Activated CD4-positive, alpha-beta T cell treated with anti-CD3 and anti-CD28 coated beads, Interleukin-2, amount 50 U/mL, for 1 hour (primary cell): ENCODE data around the gene TJP1.
"Not testable (repeated sequence)": the region's sequence is repeated elsewhere in the genome, so short reads cannot be mapped to it uniquely, and the experiment has no call there.

Source experiments
- DNase-seq: peaks from one replicate; pipeline ENCODE4 v3.0.0-alpha.2; 2020

Gene TJP1

DNA sequence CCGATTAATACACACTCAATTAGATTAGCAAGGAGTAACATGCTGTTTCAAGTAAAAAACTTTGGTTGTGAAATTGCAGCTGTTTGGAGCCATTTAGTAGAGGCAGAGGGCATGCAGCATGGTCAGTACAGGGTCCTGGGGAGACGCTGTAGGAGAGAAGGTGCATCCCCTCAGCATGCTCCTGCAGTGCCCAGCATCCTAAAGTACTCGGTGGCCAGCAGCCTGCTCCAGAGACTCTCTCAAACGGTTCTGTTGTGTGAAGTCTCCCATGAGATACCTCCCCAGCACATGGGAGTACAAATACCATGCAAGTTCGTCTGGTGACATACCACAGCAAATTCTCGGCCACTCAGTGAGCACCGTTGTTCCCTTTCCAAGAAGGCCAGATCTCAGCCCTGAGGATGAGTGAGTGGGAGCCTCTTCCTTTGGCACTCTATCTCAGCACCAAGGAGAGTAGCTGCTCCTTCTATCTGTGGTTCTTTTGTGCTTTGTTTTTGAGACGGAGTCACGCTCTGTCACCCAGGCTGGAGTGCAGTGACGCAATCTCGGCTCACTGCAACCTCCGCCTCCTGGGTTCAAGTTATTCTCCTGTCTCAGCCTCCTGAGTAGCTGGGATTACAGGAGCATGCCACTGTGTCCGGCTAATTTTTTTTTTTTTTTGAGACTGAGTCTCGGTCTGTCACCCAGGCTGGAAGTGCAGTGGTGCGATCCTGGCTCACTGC, 72.7 kb downstream of the TJP1 start:
- DNase-seq: no peak

- no peak for DNase-seq
Observed at GRCh38 chr15:29747837-29748417, 74.3 kb downstream of the TJP1 start.

GRCh38 chr15:29743475-29743874, 78.8 kb downstream of the TJP1 start:
- DNase-seq: no peak

DNA sequence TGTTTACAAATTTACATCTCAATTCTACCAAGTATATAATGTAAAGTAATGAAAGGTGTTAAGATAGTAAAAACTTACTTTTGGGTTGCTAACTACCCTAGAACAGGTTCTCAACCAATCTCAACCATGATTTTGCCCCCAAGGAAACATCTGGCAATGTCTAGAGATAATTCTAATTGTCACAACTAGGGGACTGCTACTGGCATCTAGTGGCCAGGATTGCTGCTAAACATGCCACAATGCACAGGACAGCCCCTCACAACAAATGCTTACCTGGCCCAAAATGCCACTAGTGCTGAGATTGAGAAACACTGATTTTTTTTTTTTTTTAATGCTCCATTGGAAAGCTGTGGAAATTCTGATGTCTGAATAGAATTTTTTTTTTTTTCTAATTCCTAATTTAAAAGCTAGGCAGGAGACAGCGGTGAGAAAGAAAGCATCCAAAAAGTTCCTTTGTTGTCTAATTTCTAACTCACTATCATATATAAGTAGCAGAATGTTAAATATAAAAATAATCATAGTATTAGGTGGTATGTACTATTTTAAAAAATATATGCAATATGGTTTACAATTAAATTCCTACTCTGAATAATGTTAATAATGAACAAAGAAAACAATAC, 81.5 kb downstream of the TJP1 start:
- no peak for DNase-seq

DNA sequence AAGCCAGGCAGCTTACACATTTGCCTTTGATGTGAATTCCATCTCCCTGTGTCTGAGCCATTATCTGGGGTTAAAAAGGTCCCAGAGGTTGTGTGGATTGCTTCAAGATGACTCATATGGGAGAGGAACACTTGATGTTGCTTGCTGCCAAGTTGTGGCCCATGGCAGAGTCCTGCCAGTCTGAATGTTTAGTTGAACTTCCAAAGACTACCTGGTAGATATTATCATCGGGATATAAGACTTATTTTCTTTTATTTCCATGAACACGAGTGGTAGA, 85.6 kb downstream of the TJP1 start:
- DNase-seq: no peak

GRCh38 chr15:29736012-29736743, 86.1 kb downstream of the TJP1 start:
- no peak for DNase-seq

DNA sequence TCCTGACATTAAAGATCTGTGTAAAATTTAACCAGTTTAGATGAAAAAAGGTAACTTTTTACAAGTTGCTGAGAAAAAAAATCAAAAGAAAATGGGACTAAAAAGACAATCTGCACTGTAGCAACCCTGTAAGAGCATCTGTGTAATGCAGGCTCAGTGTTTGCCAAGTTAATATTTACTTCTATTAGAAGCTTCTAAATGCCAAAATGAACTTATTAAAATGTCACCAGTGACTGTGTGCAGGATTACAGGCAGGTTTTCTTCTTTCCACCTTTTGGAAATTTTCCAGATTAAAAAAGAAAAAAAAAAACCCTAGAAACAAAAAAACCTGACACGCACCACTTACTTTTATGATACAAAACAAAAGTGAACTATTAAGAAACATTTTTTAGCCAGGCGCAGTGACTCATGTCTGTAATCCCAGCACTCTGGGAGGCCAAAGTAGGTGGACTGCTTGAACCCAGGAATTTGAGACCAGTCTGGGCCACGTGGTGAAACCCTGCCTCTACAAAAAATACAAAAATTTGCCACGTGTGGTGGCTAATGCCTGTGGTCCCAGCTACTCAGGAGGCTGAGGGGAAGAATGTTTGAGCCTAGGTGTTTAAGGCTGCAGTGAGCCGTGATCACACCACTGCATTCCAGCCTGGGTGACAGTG, 87.2 kb downstream of the TJP1 start:
- no peak for DNase-seq

DNA sequence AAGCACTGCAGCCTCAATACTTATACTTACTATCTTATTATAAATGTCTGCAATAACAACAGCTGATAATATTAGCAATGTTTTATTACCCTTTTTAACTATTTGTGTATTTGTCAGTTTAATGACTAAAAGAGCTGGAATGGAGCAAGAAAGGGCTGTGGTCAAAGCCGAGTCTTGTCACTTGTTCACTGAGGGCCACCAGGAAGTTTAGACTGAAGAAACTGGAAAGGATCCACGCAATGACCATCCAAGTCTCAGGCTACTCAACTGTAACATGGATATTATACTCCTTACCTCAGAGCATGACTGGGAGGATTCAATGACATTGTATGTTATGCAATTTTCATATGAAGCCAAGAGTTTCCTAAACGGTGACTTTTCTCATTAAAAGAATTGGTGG, 90.4 kb downstream of the TJP1 start:
- DNase-seq: no peak

DNA sequence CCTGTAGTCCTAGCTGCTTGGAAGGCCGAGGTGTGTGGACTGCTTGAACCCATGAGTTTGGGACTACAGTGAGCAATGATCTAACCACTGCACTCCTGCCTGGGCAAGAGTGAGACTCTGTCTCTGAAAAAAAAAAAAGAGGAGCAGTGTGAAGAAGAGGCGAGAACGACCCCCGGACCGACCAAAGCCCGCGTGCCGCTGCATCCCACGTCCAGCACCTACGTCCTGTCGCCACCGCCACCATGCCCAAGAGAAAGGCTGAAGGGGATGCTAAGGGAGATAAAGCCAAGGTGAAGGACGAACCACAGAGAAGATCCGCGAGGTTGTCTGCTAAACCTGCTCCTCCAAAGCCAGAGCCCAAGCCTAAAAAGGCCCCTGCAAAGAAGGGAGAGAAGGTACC, 91.8 kb downstream of the TJP1 start:
- not testable (repeated sequence) for DNase-seq

DNA sequence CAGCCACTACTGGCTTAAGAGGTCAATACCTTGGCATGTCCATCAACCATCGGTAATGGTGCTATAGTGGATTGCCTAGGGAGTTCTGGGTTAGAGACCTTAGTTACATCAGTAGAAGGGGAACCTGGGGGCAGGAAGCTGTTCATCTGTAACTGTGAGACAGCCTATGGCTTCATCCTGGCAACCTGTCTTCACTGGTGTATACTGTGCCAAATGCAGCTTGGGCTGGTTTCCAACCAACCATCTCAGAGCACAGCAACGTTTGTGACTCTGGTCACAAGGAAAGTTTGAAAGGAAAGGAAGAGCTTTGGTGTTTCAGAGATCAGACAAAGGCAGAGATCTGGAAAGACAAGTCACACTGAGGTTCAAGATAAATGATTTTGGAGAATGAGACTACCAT, 93.8 kb downstream of the TJP1 start:
- DNase-seq: no peak

- DNase-seq: no peak
Observed at GRCh38 chr15:29727871-29728270, 94.4 kb downstream of the TJP1 start.

DNA sequence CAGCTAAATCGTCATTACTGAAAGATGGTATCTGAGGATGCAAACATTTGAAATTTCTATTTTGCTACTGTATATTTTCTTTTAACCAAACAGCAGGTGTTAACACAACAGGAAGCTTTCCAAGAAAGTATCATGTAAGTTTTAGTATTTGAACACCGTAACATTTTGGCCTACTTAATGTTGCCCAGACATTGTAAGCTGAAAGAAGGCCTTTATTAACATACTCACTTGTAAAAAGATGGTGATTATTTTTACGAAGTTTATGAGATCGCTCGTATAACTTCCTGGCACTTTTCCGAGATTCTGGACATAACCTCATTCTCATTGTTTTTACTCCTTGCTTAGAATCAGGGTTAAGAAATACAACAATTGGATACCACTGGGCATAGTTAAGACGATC, 95.7 kb downstream of the TJP1 start:
- DNase-seq: no peak

- no peak for DNase-seq
Observed at GRCh38 chr15:29724026-29724425, 98.2 kb downstream of the TJP1 start.

GRCh38 chr15:29713784-29714183, 108.5 kb downstream of the TJP1 start:
- DNase-seq: no peak

DNA sequence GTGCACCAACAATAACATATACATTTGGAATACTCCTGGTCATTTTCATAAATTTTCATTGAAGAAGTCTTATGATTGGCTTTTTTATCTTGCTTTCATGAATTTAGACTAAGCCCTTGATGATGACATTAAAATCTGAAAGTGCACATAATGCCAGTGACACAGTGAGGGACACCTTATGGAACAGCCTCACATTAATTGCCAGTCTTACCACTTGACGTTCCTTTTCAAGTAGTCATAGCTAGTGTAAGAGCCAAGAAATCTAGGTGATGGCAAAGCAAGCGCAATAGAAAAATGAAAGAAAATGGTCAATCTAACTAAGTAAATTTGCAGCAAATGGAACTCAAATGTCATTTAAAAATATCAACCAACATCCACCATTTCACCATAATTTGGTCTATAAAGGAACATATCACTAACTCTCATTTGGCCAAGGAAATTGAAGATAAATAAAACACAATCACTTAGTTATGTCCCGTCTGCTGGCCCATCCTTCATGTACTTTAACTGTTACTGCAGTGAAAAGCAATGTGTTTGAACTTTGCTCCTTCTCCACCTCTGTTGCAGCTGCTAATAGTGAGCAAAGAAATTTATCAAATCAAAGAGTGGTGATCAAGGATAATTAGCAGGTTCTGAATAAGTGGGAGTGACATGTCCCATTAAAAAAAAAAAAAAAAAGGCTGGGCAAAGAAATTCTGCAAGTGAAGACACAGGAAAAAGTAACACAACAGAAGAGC, 110.0 kb downstream of the TJP1 start:
- DNase-seq: no peak

DNA sequence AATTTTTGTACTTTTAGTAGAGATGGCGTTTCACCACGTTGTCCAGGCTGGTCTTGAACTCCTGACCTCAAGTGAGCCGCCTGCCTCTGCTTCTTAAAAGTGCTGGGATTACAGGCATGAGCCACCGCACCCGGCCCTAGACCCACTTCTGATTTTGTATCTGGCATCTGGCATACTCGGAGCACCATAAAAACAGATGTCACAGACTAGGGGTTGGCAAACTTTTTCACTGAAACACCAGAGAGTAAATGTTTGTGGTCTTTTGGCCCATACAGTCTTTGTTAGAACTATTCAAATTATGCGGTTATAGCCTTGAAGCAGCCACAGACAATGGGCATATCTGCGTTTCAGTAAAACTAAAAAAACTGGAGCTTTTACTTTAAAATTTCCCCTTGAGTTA, 110.7 kb downstream of the TJP1 start:
- no peak for DNase-seq

DNA sequence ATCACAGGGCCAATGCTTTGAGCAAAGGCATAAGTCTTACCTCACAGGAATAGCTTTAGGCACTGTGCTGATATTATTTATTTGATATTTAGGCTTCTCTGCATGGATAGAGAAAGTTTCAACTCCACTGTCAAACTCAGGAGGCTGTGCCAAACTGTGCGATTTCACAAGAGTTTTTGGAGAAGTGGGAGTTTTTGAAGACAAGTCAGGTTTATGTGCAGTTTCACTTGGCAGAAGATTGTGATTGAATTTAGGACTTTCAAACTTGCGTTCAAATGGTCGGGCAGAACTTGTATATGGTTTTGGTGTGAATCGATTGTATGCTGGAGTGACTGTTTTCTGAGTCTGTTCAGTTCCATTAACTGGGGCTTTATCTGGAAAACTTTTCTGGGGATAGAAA, 113.7 kb downstream of the TJP1 start:
- no peak for DNase-seq

- DNase-seq: no peak
Observed at GRCh38 chr15:29704950-29705597, 117.2 kb downstream of the TJP1 start.

- no peak for DNase-seq
Observed at GRCh38 chr15:29701151-29701550, 121.1 kb downstream of the TJP1 start.

DNA sequence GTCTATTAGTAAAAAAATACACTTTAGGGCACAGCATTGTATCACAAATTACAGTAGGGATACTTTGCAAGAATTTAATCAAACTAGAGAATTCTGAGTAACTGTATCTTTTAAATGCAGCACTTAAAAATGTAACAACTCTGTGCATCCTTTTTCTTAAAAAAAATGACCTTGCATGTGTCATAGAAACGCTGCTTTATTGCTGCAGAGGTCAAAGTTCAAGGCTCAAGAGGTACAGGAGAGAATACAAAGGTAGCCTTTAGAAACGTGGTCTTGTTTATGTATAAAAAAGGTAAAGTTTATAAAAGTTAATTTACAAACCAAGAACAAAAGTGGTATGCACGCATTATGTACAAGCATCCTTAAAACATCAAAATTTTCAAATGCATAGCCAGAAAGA, 122.0 kb downstream of the TJP1 start:
- no peak for DNase-seq

GRCh38 chr15:29699791-29700190, 122.5 kb downstream of the TJP1 start:
- DNase-seq: no peak

- no peak for DNase-seq
Observed at GRCh38 chr15:29698030-29698701, 124.1 kb downstream of the TJP1 start.
